ENCODE results near the gene NTM.
A peak's percentile ranks its signal among the peaks of the same experiment; 100 is the strongest.

Gene NTM

DNA sequence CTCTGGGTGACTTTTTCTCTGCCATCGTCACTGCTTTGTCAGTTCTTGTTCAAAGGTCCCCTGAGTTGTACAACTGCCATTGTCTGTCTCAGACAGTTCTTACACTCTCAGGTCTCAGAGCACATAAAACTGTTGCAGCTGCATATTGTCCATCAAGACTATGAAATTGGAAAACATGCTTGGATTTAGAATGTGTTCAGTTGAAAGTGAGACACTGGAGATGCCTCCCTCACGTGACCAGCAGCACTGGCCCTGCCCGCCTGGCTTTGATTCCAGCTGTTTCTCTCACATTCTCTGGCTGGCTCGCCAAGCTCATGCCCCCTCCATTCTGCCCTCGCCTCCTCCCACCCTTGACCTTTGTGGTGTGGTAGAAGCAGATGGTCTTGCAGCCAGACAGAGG is 244.2 kb downstream of the NTM start:
- no peak for DNase-seq

GRCh38 chr11:131615611-131616010 is 245.2 kb downstream of the NTM start:
- DNase-seq: no peak

DNA sequence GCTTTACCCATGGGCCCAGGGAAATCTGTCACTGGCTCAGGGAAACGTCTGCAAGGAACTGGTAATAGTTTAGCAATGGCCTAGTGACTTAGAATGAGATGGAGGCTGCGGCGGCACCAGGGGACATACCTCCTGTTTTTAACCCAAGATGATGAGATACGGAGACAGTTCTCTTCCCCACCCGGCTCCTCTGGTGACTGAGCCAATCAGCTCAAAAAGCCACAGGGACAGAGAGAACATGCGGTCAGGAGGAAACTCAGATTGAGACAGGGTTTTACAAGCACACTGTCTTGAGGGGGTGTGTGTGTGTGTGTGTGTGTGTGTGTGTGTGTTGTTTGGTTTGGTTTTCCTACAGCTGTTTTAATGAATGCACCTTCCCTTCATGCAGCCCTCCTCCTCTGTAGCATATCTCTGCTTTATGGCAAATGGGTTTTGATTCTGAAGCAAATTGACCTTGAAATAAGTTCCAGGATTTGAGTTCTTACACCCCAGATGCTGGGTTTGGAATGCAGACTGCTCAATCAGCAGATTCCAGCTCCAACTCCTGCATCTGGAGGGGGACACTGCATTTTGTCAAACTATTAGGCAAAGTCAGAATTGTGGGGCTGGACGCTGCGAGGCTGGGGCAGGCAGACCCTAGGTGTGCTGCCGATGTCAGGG is 246.2 kb downstream of the NTM start:
- peak; percentile 19 for DNase-seq

- DNase-seq: no peak
These were observed 247.8 kb downstream of the NTM start for GRCh38 chr11:131618201-131618600.

GRCh38 chr11:131622193-131622592 is 251.8 kb downstream of the NTM start:
- DNase-seq: no peak

- DNase-seq: no peak
These were observed 254.1 kb downstream of the NTM start for GRCh38 chr11:131624531-131624930.

DNA sequence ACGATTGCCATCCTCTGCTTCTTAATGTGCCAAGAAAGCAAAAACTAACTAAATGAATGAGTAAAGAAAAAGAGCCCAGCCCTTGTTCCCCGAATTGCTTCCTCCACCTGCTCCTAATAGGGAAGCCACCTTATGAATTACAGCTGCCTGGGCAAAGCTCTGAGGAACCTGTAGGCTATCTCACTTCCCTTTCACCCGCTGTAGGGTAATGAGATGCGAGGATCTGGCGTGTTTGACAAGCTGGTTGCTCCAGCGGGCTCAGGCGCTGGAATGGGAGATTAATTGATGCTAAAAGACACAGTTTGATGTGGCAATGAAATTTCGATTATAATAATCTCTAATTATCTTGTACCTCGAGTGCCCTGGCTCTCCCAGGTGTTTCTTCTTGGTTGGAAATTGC is 256.4 kb downstream of the NTM start:
- no peak for DNase-seq

GRCh38 chr11:131628739-131629138 is 258.3 kb downstream of the NTM start:
- no peak for DNase-seq

- DNase-seq: no peak
These were observed 259.6 kb downstream of the NTM start for GRCh38 chr11:131629925-131630540.

DNA sequence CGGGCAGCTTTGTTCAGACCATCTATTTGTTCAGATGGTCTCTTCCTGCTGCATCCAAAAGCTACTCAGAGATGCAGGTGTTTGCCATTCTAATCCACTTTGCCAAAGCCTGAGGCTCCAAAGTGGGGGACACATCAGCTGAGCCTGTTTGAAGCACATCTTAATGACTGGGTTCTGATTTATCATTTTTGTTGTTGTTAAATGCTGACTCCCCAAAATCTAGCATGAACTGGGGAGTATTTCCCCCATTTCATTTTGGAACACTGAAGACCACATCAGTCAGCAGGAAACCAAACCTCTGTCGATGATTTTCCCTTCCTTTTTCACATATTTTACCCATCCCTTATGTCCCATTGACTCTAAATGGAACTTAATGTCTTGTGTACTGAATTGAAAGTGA is 262.6 kb downstream of the NTM start:
- DNase-seq: no peak

DNA sequence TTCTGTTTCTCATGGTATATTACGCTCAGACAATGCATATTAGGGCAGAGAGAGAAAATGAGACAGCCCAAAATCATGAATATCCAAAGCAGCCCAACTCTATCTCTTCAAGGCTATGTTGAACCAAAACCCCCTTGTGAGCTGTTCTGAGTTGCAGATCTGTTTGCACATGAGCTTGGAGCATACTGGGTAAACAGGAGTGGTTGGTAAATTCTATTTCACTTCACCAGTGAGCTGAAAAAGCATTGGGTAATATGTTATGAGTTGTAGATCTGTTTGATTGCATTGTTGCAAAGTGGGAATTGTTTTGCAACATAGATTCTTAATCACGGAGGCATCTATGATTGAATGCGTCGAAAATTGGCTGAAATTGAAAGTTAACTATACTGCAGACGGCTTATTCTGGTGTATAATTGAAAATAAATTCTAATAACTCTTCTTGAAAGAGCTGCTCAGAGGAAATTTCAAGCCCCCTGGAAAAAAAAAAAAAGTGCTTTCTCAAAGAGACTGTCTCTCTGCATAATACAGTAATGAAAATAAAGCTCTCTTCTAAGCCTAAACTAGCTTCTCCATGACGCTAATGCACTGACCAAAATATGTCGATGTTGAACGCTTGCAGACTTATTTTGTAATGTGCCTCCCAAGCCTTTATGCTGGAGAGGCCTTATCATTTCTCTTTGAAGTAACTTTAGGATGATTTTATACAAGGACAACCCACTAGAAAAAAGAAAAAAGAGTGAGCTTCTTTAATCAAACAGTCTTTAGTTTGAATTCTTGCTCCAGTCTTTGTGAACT is 263.7 kb downstream of the NTM start:
- DNase-seq: no peak

DNA sequence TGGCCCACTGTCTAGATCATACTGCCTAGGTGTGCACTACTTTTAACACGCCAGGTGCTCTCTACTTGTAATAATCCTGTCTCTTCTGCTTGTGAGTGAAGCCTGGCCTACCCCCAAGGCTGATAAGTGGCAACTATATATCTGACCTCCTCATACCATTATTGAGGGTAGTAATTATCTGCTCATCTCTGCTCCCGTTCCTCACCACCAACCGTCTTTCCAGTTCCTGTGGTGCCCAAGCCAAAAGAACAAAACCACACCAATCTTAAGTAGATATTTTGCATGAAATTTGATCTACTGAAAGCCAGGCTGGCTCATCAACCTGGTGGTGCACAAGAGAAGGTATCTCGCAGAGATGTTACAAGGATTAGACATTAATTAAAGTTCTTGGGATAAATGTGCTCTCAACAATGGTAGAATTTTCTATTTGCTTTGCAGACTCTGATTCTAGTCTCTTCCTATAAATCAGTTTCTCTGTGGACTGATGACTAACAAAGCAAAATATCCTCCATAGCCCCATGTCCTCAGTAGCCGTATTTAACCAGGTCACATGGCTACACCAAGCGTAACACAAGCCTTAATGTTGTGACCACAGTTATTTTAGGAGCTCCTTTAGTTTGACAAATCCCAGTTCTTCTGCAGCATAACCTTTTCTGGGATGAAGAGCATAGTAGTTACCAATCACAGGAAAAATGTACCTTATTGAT is 267.2 kb downstream of the NTM start:
- DNase-seq: no peak

DNA sequence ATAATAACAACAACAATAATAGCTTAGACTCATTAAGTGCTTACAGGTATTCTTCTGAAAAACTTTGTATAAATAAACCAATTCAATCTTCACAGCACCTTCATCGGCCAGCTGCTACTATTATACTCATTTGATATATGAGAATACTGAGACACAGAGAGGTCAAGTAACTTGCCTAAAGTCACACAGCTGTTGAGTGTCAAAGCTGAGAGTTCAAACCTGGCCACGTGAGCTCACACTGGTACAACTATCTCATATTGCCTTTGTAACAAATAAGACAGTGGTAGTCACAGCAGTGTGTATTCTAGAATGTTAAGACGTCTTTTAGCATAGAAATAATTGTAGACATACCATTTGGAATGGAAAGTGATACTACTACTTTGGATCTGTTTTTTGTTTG is 268.5 kb downstream of the NTM start:
- no peak for DNase-seq

DNA sequence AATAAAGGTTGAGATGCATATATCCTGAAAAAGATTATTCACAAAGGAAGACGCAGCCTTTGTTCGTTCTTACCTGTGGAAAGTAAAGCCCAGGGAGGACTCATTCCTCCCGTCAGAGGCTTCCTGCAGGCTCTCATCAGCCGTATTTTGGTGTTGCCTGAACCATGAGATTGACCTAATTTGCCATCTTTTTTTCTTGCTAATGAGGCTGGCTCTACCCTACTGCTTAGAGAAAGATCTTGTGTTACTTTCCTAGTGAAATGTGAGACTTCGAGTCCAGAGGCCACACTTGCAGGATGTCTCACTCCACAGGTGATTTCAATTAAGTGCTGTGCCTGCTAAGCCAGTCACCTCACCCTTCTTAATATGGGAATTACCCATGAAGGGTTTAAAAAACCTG is 269.9 kb downstream of the NTM start:
- no peak for DNase-seq

DNA sequence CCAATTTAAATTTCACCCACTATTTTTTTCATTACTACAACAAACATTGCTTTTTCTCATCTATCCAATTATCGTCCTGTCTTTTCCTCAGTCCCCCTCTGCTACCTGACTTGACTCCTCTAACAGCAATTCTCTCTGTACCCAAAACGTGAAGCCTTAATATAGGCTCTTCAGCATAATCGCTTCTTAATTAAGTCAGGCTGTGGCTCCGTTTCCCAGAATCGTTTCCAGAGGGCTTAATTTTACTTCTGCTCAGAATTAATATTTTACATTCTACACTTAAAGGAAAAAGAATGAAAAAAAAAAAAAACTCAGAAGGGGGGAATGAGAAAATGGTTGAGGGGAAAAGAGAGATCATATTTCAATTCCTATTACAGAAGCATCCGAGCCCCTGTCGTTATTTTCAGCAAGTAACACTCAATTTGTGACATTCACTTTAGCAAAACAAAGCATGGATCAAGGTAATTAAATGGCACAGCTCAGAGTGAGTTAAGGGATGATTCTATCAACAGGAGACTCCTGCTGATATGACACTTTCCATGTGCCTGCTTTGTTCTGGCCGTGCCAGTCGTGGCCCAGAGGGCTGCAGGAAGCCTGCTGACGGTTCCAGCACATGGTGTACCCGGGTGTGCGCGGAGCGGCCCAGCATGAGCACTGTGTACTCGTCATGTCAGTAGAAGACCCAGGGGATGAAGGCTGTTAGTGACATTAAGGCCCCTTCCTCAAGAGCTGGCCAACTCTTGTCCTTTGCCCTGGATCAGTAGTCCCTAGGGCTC is 272.5 kb downstream of the NTM start:
- no peak for DNase-seq

DNA sequence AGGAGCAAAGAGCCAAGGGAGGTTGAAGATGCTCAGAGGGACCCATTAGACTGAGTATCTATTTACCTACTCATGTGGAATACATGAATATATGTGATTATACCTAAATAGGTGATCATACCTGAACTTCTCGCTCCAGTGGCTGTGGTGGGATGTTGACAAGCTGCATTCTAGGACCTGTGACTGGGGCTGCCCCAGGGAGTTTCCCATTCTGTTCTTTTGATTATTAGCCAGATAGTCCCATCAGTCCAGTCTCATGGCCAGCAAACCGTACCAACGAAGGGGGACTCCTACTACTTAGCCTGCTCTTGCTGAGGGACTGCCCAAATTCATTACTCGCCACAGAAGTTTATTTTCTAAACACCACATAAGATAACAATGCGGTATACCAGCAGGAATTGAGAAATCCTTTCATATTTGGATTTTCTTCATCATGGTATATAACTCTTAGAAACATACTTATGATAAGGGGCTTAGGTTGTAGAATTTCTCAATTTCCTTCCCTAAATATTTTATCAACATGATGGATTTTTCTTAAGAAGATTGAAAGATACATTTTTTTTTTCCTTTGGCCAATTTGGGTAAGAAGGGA is 273.9 kb downstream of the NTM start:
- DNase-seq: no peak

- DNase-seq: no peak
These were observed 274.8 kb downstream of the NTM start for GRCh38 chr11:131645237-131645636.

GRCh38 chr11:131649856-131650255 is 279.4 kb downstream of the NTM start:
- no peak for DNase-seq

GRCh38 chr11:131652231-131652630 is 281.8 kb downstream of the NTM start:
- no peak for DNase-seq

- DNase-seq: no peak
These were observed 282.8 kb downstream of the NTM start for GRCh38 chr11:131653260-131653659.

DNA sequence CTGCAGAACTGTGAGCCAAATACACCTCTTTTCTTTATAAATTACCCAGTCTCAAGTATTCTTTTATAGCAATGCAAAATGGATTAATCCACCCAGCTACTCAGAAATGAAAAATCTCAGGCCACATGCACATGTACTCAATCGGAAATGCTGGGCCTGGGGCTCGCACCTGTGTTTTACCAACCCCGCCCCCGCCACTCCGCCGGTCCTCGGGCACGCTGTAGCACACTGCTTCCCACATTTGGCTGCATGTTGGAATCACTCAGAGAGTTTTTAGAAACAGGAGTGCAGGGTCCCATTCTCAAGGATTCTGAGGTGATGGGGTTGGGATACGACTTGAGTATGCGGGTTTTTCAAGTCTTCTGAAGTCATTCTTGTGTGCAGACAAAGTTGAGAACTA is 284.4 kb downstream of the NTM start:
- no peak for DNase-seq

DNA sequence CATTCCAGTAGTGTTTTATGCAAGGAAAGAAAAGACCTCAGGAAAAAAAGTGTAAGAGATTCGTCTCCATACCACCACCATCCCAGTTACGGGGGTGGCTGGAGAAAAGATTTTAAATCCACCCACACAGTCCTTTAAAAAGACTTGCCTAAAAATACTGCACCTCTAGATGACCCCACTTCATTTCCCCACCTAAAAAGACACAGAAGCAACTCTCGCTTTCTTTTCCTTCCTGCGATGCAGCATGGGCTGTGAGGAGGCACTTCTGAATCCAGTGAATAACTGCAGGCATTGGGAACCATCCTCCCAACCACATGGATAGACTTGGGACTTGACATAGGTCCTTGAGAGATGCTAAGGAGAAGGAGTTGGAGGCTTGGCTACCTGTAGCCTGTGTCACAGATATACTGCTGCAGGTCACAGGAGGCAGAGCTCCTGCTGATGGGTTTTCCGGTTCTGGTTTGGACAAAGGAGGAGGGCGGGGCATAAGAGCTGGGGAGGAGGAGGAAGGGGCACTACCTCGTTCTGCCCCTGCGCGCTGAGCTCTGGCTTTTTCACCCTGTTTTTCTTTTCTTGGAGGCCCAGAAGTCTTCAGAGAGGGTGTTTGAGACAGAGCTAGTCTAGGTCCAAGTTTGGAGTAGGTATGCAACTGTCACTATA is 285.9 kb downstream of the NTM start:
- DNase-seq: no peak

Data from activated CD4-positive, alpha-beta T cell treated with anti-CD3 and anti-CD28 coated beads, Interleukin-10, Interleukin-2, amounts not matched to agents 100 ng/mL and 50 ng/mL, durations not matched to agents 16 hours and 8 hours (primary cell).